Measurements from ENCODE around the gene PAX7. TPM values are rescaled to one million over a fixed set of nuclear protein-coding genes. Genes with fewer than 3 reads are reported as not detected.

PAX7 gene
- total and polyA plus RNA-seq, 8 donors = not detected

DNA sequence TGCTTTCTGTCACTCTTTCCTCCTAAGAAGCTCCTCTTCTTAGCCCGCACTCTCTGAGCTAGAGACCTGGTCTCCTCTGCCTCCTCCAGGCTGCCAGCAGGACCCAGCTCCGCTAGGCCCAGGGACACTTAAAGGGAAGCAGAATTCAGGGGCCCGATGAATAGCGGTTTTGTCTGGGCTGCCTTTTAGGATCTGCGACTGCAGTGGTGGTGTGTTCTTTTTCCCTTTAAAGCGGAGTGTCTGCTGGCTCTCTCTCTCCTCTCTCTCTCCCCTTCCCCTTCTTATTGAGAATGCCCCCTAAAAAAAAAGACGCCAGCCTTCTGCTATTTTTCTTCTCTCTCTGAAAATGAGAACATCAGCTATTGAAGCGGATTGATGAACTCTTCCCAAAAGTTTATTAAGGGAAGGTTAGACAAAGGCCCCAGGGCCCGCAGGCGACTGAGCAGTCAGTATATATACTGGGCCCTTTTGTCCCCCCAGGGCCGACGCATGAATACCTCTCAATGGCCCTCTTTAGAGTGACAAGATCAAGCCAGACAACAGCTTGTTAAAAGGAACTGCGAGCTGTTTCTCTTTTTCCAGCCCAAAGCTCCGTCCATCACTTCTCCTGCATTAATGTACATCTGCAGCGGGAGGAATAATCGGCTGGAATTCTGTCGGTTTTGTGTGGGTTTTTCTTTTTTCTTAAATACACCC, 27.0 kb downstream of the PAX7 start:
- Histone ChIP-seq H3K4me1 (no peaks in the 10 kb centered on the region), H3K4me3 (no peak overlapping the region), H3K36me3 (no peaks in the 10 kb centered on the region), H3K27ac (no peak overlapping the region), H3K27me3 (peaks cover 0 to 100% (median 37%) of the 10 kb centered on the region in 3 donors), H3K9me3 (no peaks in the 10 kb centered on the region)
- 60 to 72% (median 63%) methylated on average over 17 of the region's 17 CpGs for WGBS, 5 donors
- DNase-seq = no peak
- intact Hi-C loops (cut with DNase I; ENCODE audit: low total_unique reads) = no loop called here
- TF ChIP-seq, protein P1, sequence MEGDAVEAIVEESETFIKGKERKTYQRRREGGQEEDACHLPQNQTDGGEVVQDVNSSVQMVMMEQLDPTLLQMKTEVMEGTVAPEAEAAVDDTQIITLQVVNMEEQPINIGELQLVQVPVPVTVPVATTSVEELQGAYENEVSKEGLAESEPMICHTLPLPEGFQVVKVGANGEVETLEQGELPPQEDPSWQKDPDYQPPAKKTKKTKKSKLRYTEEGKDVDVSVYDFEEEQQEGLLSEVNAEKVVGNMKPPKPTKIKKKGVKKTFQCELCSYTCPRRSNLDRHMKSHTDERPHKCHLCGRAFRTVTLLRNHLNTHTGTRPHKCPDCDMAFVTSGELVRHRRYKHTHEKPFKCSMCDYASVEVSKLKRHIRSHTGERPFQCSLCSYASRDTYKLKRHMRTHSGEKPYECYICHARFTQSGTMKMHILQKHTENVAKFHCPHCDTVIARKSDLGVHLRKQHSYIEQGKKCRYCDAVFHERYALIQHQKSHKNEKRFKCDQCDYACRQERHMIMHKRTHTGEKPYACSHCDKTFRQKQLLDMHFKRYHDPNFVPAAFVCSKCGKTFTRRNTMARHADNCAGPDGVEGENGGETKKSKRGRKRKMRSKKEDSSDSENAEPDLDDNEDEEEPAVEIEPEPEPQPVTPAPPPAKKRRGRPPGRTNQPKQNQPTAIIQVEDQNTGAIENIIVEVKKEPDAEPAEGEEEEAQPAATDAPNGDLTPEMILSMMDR (IDR thresholded peaks at IDR 0.05) = no peak
- TF ChIP-seq POLR2A (IDR thresholded peaks at IDR 0.05) = no peak
- no peak for TF ChIP-seq POLR2AphosphoS5 (IDR thresholded peaks at IDR 0.05)
- no peak for TF ChIP-seq EP300 (IDR thresholded peaks at IDR 0.05)

DNA sequence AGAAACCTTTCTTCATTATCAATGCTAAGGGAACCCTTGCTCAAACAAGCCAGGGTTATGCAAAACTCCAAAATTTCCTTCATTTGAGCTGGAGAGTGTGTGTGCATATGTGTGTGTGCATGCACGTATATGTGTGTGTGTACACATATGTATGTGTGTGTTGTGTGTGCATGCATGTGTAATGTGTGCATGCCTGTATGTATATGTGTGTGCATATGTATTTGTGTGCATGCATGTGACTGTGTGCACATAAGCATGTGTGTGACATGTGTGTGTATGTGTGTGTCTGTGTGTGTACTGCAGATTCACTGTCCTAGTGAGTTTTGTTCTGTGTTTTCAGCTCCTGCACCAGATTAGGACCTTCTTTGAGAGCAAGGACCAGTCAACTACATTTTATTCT, 28.2 kb downstream of the PAX7 start:
- no peak overlapping the region for H3K27ac ChIP-seq
- H3K9me3 ChIP-seq = no peaks in the 10 kb centered on the region
- DNase-seq = no peak
- no peaks in the 10 kb centered on the region for H3K36me3 ChIP-seq
- peaks cover 0 to 100% (median 25%) of the 10 kb centered on the region in 3 donors for H3K27me3 ChIP-seq
- TF ChIP-seq POLR2AphosphoS5 (IDR thresholded peaks at IDR 0.05) (no peak), EP300 (IDR thresholded peaks at IDR 0.05) (no peak), POLR2A (IDR thresholded peaks at IDR 0.05) (no peak)
- TF ChIP-seq, protein P1 (IDR thresholded peaks at IDR 0.05) = no peak
- no peaks in the 10 kb centered on the region for H3K4me1 ChIP-seq
- H3K4me3 ChIP-seq = no peak overlapping the region
- 75 to 90% (median 83%) methylated on average over 1 of the region's 1 CpG for WGBS, 5 donors
- intact Hi-C loops (cut with DNase I; ENCODE audit: low total_unique reads) = no loop called here

DNA sequence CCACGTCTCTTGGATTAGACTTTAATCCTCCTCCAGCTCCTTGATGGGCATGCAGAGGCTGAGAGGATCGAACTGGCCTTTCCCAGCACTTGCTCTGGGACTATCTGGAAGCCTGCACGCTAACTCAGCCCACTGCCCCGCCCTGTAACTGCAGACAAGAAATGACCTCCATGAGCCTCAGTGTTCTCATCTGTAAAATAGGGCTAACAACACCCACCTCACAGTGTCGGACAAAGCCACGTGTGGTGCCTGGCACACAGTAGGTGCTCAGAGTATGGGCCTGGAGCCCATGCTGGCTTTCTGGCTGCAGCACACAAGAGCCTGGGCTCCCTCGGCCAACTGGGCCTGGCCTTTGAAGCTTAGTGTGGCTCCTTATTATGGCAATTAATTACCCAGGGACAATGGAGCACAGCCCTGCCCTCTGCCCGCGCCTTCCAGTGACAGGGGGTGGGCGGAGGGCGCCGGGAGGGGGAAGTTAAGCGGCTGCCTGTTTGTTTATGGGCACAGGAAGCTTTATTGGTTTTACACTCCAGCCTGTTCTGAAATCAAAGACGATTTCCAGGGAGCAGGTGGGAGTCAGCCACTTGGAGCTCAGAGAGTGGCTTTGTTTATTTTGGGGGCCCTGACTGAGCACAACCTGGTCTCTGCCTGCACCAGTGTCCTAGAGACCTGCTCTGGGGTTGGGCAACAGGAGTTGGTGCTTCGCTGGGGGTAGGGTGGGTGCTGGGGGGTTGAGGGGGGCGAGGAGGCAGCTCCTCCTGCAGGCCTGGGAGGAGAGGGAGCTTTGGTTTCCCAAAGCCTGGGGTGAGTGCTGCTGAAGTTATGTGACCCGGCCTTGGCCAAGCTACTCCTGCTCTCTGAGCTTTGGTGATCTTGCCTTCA, 31.0 kb downstream of the PAX7 start:
- H3K27me3 ChIP-seq = peaks cover 0 to 98% (median 14%) of the 10 kb centered on the region in 3 donors
- no peaks in the 10 kb centered on the region for H3K9me3 ChIP-seq
- intact Hi-C loops (cut with DNase I; ENCODE audit: low total_unique reads) = no loop called here
- no peak for DNase-seq
- H3K36me3 ChIP-seq = no peaks in the 10 kb centered on the region
- H3K4me3 ChIP-seq = no peak overlapping the region
- no peak overlapping the region for H3K27ac ChIP-seq
- WGBS, 5 donors = 32 to 39% (median 34%) methylated on average over 16 to 17 of the region's 17 CpGs
- H3K4me1 ChIP-seq = peaks cover 0 to 6% (median 5%) of the 10 kb centered on the region in 4 donors
- TF ChIP-seq, protein P1 (IDR thresholded peaks at IDR 0.05) = no peak
- TF ChIP-seq POLR2AphosphoS5 (IDR thresholded peaks at IDR 0.05) (no peak), POLR2A (IDR thresholded peaks at IDR 0.05) (no peak), EP300 (IDR thresholded peaks at IDR 0.05) (no peak)

DNA sequence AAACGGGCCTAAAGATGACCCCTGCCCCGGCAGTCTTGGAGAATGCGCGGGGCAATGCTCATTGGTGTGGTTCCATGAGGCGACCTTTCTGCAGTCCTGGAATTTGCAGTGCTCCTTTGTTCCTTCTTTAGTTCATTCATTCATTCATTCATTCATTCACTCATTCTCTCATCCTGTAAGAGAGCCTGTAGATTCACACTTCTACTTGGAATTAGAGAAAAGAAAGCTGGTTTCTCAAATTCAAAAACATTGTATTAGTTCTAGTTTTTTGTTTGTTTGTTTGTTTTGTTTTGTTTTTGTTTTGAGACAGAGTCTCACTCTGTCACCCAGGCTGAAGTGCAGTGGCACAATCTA, 31.6 kb downstream of the PAX7 start:
- WGBS, 5 donors = 44 to 66% (median 51%) methylated on average over 5 of the region's 5 CpGs
- intact Hi-C loops (cut with DNase I; ENCODE audit: low total_unique reads) = no loop called here
- TF ChIP-seq, protein P1 (IDR thresholded peaks at IDR 0.05) = no peak
- TF ChIP-seq POLR2AphosphoS5 (IDR thresholded peaks at IDR 0.05) (no peak), EP300 (IDR thresholded peaks at IDR 0.05) (no peak), POLR2A (IDR thresholded peaks at IDR 0.05) (no peak)
- Histone ChIP-seq H3K27ac (no peak overlapping the region), H3K4me3 (no peak overlapping the region), H3K4me1 (peaks cover 0 to 9% (median 7%) of the 10 kb centered on the region in 4 donors), H3K36me3 (no peaks in the 10 kb centered on the region), H3K9me3 (no peaks in the 10 kb centered on the region), H3K27me3 (peaks cover 0 to 94% (median 11%) of the 10 kb centered on the region in 3 donors)
- no peak for DNase-seq
